ENCODE data around the gene HGS.

GRCh38 chr17:81646869-81647600, 36.8 kb upstream of the HGS start:
- no peak for TF ChIP-seq FOS (IDR thresholded peaks at IDR 0.05; ENCODE audit: borderline replicate concordance, insufficient read depth, low read length)
- no peak for TF ChIP-seq POLR2A (IDR thresholded peaks at IDR 0.05; ENCODE audit: low read depth, low read length)
- TF ChIP-seq CTCF (IDR thresholded peaks at IDR 0.05; ENCODE audit: extremely low read depth in 1 of 2, insufficient read depth in 1 of 2, low read depth in 1 of 2, low read length in 2 of 2): no peak
- TF ChIP-seq EZH2 (IDR thresholded peaks at IDR 0.05; ENCODE audit: borderline replicate concordance, low read depth, low read length, severe bottlenecking): no peak
- no peak for TF ChIP-seq MYC (IDR thresholded peaks at IDR 0.05; ENCODE audit: low read depth, low read length)
- no peak for TF ChIP-seq POLR2AphosphoS5 (IDR thresholded peaks at IDR 0.05; ENCODE audit: insufficient read depth, low read depth, low read length)
- TF ChIP-seq MAX (IDR thresholded peaks at IDR 0.05; ENCODE audit: insufficient read depth, insufficient read length): no peak
- no peak for TF ChIP-seq GATA2 (IDR thresholded peaks at IDR 0.05; ENCODE audit: insufficient read depth, insufficient read length, low read depth, low read length)

Data from endothelial cell of umbilical vein (primary cell).